GM21526 (cell line): ENCODE data around the gene MKKS.
A peak's percentile ranks its signal among the peaks of the same experiment; 100 is the strongest.

Source experiments
- ATAC-seq: cut with Tn5 transposase; IDR thresholded peaks from one replicate; pipeline ENCODE4 v1.9.1; 2021; ENCODE audit warnings: moderate library complexity; ENCODE audit not compliant: unreplicated experiment, low FRiP score

The MKKS gene

DNA sequence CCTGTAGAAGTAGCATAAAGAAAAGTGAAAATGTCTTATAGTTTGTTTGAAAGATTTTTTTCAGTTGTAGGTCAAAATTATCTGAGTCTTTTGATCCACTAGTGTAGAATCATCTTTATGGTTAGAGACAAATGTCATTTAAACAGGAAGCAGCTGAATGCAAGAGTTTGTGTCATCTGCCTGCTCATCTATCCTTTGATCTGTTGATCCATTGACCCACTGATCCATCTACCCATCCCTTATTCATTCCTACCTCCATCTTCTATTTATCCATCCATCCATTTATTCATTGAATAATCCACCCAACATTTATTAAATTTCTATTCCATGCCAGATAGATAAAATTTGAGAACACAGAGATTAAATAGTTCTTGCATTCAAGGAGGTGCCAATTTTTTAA, 62.6 kb downstream of the MKKS start:
- no peak for ATAC-seq

DNA sequence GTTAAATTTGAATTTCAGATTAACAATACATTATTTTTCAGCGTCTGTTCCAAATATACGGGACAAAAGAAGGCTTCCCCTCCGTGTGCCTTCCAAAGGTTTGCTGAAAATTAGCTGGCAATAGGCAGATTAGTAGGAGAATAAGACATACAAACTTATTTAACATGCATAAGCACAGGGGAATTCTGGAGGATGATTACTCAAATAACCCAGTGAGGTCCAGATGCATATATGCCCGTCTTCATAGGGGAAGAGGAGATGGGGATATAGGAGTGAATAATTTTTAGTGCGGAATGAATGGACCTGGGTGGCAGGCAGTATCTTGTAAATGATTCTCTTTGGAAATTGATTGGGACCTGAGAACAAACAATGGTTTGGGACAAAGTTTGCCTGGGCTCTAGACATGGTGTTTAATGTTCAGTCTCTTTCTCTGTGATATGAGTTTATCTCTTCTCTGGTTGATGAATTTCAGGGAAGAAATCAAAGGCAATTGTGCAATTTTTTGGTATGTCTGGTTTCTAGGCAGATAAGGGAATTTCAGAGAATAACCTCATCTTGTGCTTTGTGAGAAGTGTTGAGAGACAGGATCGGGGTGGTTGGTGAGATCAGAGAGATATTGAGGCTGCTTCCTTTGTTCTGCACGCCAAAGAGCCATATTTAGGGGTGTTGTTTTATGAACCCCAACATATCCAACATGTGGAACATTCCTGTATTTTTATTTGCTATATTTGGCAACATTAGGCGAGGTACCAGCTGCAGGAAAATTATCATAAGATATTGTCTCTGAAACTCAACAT, 63.7 kb downstream of the MKKS start:
- no peak for ATAC-seq

DNA sequence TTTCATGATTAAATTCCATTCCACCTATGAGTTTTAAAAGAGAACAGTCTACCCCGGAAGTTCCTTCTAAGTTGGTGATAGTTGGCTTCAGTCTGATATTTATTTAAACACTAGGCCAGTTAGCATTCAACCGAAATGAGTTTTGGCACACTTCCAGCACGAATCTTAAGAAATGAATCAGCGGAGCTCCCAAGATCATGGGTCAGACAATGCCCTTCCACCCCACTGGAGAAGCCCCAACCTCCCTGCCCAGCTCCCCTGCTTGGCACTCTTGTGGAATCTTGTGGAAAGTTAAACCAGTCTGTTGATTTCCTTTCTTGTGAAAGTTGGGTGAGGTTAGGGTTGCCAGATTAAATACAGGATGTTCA, 64.3 kb downstream of the MKKS start:
- ATAC-seq = no peak

DNA sequence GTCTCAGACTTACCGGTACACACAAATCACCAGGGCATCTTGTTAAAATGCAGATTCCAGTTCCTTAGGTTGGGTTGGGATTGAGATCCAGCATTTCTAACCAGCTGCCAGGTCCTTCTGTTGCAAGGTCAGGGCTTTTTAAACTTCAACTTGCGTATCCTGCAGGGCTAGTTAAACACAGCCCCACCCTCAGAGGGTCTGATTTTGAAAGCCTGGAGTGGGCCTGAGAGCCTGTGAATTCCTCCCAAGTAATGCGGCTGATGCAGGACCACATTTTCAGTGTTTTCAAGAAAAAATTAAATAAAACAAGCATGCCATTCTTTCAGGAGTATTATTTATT, 65.3 kb downstream of the MKKS start:
- no peak for ATAC-seq

DNA sequence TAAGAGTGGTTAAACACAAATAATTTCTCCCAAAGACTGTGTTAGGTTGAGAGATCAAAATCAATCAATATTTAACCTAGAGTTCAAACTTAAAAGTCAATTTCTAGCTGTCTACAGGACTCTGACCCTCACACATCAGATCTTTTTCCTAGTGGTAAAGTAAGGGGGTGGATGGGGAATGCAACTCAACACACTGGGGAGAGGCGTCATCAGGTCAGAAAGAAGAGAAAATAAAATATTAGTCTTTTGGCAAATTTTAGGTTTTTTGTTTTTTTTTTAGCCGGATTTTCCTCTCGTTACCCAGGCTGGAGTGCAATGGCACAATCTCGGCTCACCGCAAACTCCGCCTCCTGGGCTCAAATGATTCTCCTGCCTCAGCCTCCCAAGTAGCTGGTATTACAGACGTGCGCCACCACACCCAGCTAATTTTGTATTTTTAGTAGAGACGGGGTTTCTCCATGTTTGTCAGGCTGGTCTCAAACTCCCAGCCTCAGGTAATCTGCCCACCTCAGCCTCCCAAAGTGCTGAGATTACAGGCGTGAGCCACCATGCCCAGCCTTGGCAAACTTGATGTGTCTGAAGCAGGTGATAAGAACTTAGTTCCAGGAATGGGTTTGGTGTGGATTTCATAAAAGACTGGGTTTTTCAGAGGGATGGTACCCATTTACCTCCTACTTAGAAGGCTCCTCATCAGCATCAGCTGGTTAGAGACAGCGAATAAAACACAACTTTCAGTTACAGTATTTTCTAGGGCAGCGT, 65.9 kb downstream of the MKKS start:
- ATAC-seq = no peak

DNA sequence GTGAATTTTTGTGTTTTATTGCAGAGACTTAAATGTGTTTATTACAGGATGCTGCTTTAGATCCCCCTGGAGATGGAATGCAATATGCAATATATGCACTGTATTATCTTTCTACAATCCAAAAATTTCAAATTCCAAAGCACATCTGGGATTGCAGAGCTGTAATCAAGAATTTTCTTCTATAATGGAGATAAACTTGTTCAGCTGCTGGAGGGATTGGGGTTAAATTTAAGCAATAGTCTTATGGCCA, 66.4 kb downstream of the MKKS start:
- ATAC-seq = no peak

DNA sequence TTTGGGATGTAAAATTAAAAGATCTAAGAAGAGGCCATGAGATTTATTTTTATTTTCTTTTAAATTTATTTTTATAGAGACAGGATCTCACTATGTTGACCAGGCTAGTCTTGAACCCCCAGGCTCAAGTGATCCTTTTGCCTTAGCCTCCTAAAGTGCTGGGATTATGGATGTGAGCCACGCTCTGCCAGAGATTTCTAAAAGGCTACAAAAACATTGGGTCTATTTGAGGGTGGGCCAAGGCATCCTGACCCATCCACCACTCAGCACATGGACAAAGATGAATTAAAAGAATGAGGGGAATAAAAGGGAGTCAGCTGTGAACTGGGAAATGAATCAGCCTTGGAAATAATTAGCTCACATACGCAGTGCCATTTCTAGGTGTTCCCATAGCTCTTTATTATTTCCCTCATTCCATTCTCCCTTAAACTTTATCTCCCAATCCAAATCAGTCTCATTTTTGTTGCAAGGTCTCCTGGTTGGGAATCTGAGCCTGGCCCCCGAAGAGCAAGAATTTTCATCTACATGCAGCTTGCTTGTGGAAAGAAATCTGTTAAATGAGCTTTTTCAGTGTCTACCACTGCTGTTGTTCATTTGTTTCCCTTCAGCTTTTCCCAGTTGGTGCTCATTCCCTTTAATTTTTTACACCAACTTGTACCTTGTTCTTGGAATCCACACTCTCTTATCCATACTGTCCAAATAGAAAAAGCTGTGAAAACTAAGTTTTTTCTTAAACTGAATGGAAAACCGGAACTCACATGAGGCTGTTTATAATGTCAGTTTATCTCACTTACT, 66.9 kb downstream of the MKKS start:
- ATAC-seq = no peak

DNA sequence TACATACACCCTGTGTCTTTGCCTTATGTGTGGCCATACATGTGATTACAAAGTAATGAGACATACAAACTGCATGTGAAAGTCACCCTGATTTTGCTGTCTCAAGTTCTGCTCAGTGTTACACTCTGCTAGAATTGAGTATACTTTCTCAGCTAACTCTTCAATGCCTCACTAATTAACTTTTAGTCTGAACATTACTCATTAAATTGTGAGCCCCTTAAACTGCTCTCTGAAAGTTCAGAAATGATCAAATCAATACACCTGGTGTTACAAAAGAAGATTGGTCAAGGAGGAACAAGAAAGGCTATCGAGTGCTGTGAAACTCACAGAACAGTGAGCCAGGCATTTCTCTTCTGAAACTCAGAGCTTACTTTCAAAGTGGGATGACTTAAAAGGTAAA, 71.3 kb downstream of the MKKS start:
- peak; percentile 61 for ATAC-seq

DNA sequence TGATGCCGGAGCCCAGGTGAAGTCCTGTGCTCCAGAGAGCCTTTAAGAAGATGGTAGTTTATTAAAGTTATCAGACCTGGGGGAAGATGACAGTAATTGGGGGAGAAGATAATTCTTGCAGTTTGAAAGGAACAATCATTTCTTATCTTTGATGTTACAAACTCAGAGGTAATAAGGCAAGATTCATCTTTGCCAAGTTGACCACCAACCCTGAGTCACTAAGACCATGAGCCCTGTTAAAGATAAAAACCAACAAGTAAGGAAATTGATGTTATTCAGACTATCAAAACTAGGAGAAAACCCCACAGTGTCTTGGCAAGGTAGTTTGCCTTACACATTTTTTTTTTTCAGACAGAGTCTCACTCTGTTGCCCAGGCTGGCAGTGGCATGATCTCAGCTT, 73.1 kb downstream of the MKKS start:
- no peak for ATAC-seq

DNA sequence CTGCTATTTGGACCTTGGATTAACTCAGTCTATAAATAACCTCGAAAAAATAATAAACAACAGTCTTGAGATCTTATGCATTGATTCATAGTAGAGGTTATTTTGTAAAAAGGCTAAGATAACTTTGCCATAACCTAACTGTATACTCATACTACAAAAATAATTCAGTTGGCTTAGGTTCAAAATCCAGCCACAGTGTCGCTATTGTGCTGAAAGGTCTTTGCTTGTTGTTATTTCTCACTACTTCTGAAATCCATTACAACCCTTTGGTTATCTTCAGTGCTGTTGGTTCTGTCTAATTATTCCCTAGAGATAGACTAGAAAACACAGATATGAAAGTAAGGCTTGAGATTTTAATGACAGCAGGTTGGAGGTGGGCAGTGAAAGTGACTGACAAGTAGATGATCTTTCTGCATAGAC, 74.4 kb downstream of the MKKS start:
- ATAC-seq = no peak

DNA sequence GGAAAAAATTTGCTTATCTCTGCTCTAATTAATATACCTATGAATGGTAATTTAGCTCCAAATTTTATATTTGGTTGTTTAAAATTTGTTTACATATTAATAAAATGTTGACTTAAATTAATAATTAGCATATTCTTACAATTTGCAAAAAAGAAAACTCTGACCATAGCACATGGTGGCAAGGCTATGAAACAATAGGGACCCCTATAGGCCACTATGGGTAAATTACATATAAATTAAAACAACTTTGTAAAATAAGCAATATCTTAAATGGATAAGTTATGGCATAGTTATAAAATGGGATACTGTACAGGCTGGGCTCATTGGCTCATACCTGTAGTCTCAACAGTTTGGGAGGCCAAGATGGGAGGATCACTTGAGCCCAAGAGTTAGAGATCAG, 76.0 kb downstream of the MKKS start:
- no peak for ATAC-seq

DNA sequence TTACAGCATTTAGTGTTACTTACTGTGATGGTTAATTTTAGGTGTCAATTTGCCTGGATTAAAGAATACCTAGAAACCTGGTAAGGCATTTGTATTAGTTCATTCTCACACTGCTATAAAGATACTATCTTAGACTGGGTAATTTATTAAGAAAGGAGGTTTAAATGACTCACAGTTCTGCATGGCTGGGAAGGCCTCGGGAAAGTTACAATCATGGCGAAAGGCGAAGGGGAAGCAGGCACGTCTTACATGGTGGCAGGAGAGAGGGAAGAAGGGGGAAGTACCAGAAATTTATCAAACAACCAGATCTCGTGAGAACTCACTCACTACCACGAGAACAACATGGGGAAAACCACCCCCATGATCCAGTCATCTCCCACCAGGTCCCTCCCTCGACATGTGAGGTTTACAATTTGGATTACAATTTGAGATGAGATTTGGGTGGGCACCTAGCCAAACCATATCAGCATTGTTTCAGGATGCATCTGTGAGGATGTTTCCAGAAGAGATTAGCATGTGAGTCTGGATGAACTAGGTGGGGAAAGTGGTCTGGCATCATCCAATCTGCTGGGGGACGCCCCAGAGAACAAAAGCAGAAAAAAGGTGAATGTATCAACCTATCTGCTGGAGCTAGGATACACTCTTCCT, 76.8 kb downstream of the MKKS start:
- no peak for ATAC-seq

DNA sequence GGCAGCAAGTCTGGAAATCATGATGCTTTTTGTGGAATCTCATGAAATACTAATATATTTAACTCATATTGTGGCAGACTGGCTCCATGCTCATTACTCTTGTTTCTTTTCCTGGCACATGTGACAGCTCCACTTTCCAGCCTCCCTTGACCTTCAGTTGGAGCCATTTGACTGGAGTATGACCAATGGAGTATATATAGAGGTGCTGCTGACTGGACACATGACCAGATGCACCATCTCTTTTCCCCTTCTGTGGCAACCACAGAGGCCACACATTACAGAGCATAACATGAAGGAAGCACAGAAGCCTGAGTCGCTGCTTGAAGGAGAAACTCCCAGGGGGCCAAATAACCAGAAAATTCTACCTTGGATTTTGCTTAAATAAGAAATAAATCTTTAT, 77.4 kb downstream of the MKKS start:
- no peak for ATAC-seq

DNA sequence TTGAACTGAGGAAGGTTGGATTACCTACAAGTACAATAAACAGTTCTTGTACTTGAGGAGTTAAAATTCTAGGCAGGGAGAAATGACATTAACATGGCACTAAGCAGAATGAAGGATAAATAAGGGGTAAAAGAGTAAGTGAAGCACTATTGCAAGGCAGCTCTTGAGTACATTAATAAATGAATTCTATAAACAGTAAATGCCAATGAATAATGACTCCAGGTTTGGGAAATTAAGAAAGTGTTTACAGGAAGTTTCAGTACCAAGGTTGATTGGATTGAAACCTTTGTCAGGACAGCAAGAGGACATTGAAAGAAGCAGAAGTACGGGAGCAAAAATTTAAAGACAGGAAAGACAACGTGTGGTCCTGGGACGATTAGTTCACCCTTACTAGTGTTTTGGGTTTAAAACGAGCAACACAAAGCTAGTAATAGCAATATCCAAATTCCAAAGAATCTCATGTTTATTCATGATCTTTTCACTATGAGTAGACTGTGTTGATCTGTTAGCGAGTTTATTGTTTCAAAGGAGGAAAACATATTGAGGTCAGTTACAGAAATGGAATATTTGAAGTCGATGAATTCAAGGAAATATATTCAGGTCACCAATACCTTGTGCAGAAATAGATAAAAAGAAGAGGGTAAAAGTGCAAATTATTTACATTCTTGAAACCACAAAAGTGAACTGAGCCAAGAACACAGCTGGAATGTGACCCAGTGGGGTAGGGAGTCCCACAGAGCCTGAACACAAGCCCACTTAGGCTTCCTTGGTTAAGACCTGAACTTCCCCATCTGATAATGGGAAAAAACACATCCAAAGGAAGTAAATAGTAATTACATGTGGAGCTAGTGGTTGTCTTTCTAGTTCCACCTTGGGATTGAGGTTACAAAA, 80.8 kb downstream of the MKKS start:
- ATAC-seq = no peak
